Measurements from ENCODE around the gene HEG1. TPM values are rescaled to one million over a fixed set of nuclear protein-coding genes. Genes with fewer than 3 reads are reported as not detected.

The HEG1 gene
- total and polyA plus RNA-seq, 2 of the 13 experiments (the other 11 are each of a cell fraction or from before 2014, with no cell fraction given), result 10.7 to 18.2 TPM

DNA sequence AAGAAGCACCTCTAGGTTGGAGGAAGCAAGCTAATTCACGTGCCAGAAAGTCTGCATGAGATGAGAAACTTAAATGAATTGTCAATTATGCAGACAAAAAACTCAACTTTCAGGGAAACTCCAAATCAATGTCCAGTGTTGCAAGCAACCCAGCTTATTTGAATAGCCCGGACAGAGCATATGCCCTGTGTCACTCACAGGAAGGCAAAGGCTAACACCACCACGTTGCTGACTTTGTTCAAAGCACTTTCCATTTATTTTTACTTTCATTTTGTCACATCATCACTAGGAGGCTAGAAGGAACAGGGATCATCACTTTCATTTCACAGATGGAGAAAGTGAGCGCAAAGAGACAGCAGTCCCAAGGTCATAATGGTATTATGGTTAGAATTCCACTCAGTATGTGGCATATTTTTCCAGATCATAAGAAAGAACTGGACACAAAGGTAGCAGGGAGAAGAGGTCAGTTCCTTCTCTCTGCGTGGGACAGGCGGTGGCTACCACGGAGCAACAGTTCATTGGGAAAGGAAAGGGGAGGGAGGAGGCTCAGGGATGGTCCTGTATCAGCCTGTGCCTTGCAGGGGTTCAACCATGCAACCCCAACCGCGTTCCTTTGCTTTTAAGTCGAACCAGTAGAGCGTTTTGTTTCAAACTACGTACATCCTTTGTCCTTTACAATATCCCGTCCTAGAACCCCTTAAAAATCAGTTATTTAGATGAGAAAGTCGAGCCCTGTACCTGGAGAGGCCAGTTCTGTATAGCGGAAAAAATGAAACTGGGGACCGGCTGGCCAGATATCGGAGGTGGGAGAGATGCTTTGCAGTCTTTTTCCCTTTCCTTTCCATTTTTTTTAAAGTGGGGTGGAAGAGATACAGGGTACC is 1.1 kb downstream of the HEG1 start (continued):
- TF ChIP-seq SOX5 (CRISPR knock-in tag; IDR thresholded peaks at IDR 0.05; ENCODE audit: borderline replicate concordance), result peak; percentile 54; the same call in 1 of the 2 replicates
- TF ChIP-seq ATRX (CRISPR knock-in tag; IDR thresholded peaks at IDR 0.05; ENCODE audit: borderline replicate concordance), result no peak
- no peak for TF ChIP-seq SETDB1 (CRISPR knock-in tag; IDR thresholded peaks at IDR 0.05; ENCODE audit: borderline replicate concordance)
- TF ChIP-seq ZNF546 (CRISPR knock-in tag; conservative IDR thresholded peaks at IDR 0.05), result 0 out of 2 replicates have a peak, but pooled peaks have one; percentile 1
- peak; percentile 32; the same call in 1 of the 2 replicates for TF ChIP-seq PPARG (CRISPR knock-in tag; conservative IDR thresholded peaks at IDR 0.05)
- TF ChIP-seq KMT2B (CRISPR knock-in tag; IDR thresholded peaks at IDR 0.05), result peak; percentile 70; the same call in 1 of the 2 replicates
- TF ChIP-seq, protein P1, sequence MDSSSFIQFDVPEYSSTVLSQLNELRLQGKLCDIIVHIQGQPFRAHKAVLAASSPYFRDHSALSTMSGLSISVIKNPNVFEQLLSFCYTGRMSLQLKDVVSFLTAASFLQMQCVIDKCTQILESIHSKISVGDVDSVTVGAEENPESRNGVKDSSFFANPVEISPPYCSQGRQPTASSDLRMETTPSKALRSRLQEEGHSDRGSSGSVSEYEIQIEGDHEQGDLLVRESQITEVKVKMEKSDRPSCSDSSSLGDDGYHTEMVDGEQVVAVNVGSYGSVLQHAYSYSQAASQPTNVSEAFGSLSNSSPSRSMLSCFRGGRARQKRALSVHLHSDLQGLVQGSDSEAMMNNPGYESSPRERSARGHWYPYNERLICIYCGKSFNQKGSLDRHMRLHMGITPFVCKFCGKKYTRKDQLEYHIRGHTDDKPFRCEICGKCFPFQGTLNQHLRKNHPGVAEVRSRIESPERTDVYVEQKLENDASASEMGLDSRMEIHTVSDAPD (CRISPR knock-in tag; IDR thresholded peaks at IDR 0.05), result no peak
- TF ChIP-seq ZNF616 (CRISPR knock-in tag; IDR thresholded peaks at IDR 0.05; ENCODE audit: low read depth), result no peak
- TF ChIP-seq, protein P2, sequence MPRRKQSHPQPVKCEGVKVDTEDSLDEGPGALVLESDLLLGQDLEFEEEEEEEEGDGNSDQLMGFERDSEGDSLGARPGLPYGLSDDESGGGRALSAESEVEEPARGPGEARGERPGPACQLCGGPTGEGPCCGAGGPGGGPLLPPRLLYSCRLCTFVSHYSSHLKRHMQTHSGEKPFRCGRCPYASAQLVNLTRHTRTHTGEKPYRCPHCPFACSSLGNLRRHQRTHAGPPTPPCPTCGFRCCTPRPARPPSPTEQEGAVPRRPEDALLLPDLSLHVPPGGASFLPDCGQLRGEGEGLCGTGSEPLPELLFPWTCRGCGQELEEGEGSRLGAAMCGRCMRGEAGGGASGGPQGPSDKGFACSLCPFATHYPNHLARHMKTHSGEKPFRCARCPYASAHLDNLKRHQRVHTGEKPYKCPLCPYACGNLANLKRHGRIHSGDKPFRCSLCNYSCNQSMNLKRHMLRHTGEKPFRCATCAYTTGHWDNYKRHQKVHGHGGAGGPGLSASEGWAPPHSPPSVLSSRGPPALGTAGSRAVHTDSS (CRISPR knock-in tag; conservative IDR thresholded peaks at IDR 0.05), result no peak
- TF ChIP-seq MTA1 (CRISPR knock-in tag; IDR thresholded peaks at IDR 0.05; ENCODE audit: borderline replicate concordance), result no peak
- TF ChIP-seq, protein P3, sequence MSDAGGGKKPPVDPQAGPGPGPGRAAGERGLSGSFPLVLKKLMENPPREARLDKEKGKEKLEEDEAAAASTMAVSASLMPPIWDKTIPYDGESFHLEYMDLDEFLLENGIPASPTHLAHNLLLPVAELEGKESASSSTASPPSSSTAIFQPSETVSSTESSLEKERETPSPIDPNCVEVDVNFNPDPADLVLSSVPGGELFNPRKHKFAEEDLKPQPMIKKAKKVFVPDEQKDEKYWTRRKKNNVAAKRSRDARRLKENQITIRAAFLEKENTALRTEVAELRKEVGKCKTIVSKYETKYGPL (CRISPR knock-in tag; IDR thresholded peaks at IDR 0.05), result no peak
- TF ChIP-seq BORCS8-MEF2B (CRISPR knock-in tag; IDR thresholded peaks at IDR 0.05), result no peak
- 0 out of 2 replicates have a peak, but pooled peaks have one; percentile 7 for TF ChIP-seq HOXD1 (CRISPR knock-in tag; IDR thresholded peaks at IDR 0.05)
- TF ChIP-seq, protein P4, sequence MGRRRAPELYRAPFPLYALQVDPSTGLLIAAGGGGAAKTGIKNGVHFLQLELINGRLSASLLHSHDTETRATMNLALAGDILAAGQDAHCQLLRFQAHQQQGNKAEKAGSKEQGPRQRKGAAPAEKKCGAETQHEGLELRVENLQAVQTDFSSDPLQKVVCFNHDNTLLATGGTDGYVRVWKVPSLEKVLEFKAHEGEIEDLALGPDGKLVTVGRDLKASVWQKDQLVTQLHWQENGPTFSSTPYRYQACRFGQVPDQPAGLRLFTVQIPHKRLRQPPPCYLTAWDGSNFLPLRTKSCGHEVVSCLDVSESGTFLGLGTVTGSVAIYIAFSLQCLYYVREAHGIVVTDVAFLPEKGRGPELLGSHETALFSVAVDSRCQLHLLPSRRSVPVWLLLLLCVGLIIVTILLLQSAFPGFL (CRISPR knock-in tag; IDR thresholded peaks at IDR 0.05), result no peak
- TF ChIP-seq, protein P5, sequence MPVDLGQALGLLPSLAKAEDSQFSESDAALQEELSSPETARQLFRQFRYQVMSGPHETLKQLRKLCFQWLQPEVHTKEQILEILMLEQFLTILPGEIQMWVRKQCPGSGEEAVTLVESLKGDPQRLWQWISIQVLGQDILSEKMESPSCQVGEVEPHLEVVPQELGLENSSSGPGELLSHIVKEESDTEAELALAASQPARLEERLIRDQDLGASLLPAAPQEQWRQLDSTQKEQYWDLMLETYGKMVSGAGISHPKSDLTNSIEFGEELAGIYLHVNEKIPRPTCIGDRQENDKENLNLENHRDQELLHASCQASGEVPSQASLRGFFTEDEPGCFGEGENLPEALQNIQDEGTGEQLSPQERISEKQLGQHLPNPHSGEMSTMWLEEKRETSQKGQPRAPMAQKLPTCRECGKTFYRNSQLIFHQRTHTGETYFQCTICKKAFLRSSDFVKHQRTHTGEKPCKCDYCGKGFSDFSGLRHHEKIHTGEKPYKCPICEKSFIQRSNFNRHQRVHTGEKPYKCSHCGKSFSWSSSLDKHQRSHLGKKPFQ (CRISPR knock-in tag; IDR thresholded peaks at IDR 0.05; ENCODE audit: insufficient replicate concordance), result no peak
- no peak for TF ChIP-seq ZKSCAN1 (IDR thresholded peaks at IDR 0.05; ENCODE audit: low read length)
- TF ChIP-seq, protein P6, sequence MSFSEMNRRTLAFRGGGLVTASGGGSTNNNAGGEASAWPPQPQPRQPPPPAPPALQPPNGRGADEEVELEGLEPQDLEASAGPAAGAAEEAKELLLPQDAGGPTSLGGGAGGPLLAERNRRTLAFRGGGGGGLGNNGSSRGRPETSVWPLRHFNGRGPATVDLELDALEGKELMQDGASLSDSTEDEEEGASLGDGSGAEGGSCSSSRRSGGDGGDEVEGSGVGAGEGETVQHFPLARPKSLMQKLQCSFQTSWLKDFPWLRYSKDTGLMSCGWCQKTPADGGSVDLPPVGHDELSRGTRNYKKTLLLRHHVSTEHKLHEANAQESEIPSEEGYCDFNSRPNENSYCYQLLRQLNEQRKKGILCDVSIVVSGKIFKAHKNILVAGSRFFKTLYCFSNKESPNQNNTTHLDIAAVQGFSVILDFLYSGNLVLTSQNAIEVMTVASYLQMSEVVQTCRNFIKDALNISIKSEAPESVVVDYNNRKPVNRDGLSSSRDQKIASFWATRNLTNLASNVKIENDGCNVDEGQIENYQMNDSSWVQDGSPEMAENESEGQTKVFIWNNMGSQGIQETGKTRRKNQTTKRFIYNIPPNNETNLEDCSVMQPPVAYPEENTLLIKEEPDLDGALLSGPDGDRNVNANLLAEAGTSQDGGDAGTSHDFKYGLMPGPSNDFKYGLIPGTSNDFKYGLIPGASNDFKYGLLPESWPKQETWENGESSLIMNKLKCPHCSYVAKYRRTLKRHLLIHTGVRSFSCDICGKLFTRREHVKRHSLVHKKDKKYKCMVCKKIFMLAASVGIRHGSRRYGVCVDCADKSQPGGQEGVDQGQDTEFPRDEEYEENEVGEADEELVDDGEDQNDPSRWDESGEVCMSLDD (CRISPR knock-in tag; IDR thresholded peaks at IDR 0.05; ENCODE audit: borderline replicate concordance), result no peak
- no peak for TF ChIP-seq DPF2 (CRISPR knock-in tag; IDR thresholded peaks at IDR 0.05; ENCODE audit: borderline replicate concordance, low read depth)
- TF ChIP-seq ZNF343 (CRISPR knock-in tag; IDR thresholded peaks at IDR 0.05), result no peak

All from HepG2 (cell line).